HCT116 (cell line): Measurements from ENCODE around the gene PEX11B.

Experiments used
- EZH2 ChIP-seq: fragments of 200-600 bp; sonication (generic); IDR thresholded peaks from 2 replicates; pipeline ENCODE4 v1.6.1; 2017; ENCODE audit warnings: antibody characterized with exemption, mixed run types
- RAD21 ChIP-seq: IDR thresholded peaks from 2 replicates; pipeline ENCODE4 v1.6.1; 2012; ENCODE audit warnings: low read depth, mild to moderate bottlenecking
- TF ChIP-seq, protein P1 (sequence below), 3 experiments: fragments of 200-600 bp in 1 of 3; sonication (generic) in 1 of 3; IDR thresholded peaks in 2 of 3; conservative IDR thresholded peaks in 1 of 3; 2 replicates each; pipeline ENCODE4 v1.5.1; 2012 to 2017; ENCODE audit warnings: low read depth in 2 of 3, low read length in 2 of 3, antibody characterized with exemption in 1 of 3, borderline replicate concordance in 1 of 3, control low read depth in 1 of 3, mild to moderate bottlenecking in 1 of 3, mixed read lengths in 1 of 3, mixed run types in 1 of 3, moderate library complexity in 1 of 3; ENCODE audit not compliant: insufficient read depth in 1 of 3
- TF ChIP-seq, protein P2 (sequence below): IDR thresholded peaks from 2 replicates; pipeline ENCODE4 v1.6.1; 2011; ENCODE audit warnings: mild to moderate bottlenecking, low read length, moderate library complexity; ENCODE audit not compliant: insufficient replicate concordance; ENCODE audit errors: extremely low read depth

DNA sequence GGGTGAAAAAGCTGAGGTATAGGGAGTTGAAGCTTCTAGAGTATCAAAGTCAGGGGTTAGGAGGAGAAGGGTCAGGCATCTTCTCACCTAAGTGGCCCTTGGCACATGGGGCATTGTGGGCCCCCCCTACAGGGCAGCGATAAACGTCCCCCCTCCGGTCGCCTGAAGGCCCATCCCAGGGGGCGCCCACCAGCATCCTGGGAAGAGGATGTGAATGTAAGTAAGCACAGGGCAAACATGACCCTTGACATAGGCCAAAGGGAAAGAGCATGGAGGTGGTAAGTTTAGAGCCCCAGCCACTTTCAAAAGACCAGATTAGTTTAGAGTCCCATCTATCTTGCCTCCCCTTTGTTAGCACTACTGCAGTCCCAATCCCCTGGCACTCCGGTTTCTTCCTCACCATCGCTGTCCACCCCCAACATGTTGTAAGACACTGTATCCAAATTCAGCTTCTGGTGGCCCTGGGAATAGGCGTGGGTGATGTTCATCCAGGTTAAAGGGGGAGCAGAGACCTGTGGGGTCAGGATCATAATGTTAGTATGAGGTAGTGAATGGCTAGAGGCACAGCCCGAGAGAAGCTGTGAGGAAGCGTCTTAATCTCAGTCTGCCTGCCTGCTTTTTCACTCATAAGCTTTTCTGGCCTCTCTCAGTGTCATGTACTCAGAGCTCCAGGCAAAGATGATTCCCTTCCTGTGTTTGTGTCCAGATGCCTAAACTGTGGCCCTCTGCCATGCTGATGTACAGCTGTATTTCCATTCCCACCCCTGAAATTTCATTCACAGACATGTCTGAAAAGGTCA is 11.4 kb downstream of the PEX11B start:
- TF ChIP-seq EZH2 (no peak), RAD21 (no peak)
- TF ChIP-seq, protein P1, sequence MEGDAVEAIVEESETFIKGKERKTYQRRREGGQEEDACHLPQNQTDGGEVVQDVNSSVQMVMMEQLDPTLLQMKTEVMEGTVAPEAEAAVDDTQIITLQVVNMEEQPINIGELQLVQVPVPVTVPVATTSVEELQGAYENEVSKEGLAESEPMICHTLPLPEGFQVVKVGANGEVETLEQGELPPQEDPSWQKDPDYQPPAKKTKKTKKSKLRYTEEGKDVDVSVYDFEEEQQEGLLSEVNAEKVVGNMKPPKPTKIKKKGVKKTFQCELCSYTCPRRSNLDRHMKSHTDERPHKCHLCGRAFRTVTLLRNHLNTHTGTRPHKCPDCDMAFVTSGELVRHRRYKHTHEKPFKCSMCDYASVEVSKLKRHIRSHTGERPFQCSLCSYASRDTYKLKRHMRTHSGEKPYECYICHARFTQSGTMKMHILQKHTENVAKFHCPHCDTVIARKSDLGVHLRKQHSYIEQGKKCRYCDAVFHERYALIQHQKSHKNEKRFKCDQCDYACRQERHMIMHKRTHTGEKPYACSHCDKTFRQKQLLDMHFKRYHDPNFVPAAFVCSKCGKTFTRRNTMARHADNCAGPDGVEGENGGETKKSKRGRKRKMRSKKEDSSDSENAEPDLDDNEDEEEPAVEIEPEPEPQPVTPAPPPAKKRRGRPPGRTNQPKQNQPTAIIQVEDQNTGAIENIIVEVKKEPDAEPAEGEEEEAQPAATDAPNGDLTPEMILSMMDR (IDR thresholded peaks at IDR 0.05 in 2 of 3, conservative IDR thresholded peaks at IDR 0.05 in 1 of 3; ENCODE audit: borderline replicate concordance in 1 of 3, insufficient read depth in 1 of 3, low read depth in 2 of 3, low read length in 2 of 3): no peak
- TF ChIP-seq, protein P2, sequence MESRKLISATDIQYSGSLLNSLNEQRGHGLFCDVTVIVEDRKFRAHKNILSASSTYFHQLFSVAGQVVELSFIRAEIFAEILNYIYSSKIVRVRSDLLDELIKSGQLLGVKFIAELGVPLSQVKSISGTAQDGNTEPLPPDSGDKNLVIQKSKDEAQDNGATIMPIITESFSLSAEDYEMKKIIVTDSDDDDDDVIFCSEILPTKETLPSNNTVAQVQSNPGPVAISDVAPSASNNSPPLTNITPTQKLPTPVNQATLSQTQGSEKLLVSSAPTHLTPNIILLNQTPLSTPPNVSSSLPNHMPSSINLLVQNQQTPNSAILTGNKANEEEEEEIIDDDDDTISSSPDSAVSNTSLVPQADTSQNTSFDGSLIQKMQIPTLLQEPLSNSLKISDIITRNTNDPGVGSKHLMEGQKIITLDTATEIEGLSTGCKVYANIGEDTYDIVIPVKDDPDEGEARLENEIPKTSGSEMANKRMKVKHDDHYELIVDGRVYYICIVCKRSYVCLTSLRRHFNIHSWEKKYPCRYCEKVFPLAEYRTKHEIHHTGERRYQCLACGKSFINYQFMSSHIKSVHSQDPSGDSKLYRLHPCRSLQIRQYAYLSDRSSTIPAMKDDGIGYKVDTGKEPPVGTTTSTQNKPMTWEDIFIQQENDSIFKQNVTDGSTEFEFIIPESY: no peak
